Measurements from ENCODE around the gene SCP2.
"Not testable (repeated sequence)": the region's sequence is repeated elsewhere in the genome, so short reads cannot be mapped to it uniquely, and the experiment has no call there.

The SCP2 gene

DNA sequence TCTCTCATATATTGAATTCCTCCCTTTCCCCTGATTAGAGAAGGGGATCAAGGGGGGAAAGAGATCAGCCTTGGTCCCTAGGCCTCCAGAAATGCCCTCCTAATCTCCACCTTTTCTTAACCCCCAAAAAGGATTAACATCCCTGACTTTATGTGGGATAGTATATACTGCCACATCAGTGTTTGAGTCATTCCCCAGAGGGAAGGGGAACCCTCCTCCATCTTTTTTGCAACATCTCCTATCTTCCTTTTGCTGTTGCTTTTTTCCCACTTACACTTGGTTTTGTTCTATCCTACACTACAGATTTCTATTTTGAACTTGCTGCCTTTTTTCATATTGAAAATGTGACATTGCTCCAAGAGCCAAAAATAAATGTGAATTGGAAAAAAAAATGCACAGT, 69.6 kb downstream of the SCP2 start:
- Histone ChIP-seq H3K27ac (replicated peaks; ENCODE audit: low read length) (no peak overlapping the region), H2BK12ac (ENCODE audit: low read length) (no peak overlapping the region), H3K79me1 (ENCODE audit: low read depth, low read length) (no peaks in the 10 kb centered on the region), H3K14ac (ENCODE audit: low read length) (no peak overlapping the region), H3K18ac (ENCODE audit: low read length) (no peak overlapping the region), H2BK15ac (ENCODE audit: low read length) (no peak overlapping the region), H3K9me3 (replicated peaks in 1 of 2; ENCODE audit: control insufficient read depth in 2 of 2, insufficient read depth in 1 of 2, low read depth in 1 of 2, low read length in 2 of 2) (peaks cover 0 to 2% of the 10 kb centered on the region in 2 donors), H2AK5ac (ENCODE audit: low read depth, low read length) (no peak overlapping the region), H4K91ac (ENCODE audit: low read depth, low read length, poor library complexity) (no peak overlapping the region), H2BK5ac (ENCODE audit: low read length) (no peak overlapping the region), H3K9ac (ENCODE audit: low read depth, low read length, poor library complexity) (no peak overlapping the region), H3K4me2 (ENCODE audit: insufficient read depth, low read length, poor library complexity, severe bottlenecking) (no peak overlapping the region), H2AFZ (ENCODE audit: low read length) (no peak overlapping the region), H3K4me1 (ENCODE audit: control insufficient read depth in 2 of 2, insufficient read depth in 1 of 2, low read depth in 1 of 2, low read length in 2 of 2) (no peaks in the 10 kb centered on the region), H2BK120ac (ENCODE audit: low read depth, low read length) (no peak overlapping the region), H3K36me3 (replicated peaks in 1 of 2; ENCODE audit: control insufficient read depth in 2 of 2, insufficient read depth in 2 of 2, low read length in 2 of 2) (no peaks in the 10 kb centered on the region), H3K27me3 (ENCODE audit: control insufficient read depth in 3 of 3, insufficient read depth in 3 of 3, low read depth in 1 of 3, low read length in 3 of 3) (no peaks in the 10 kb centered on the region), H3K4ac (ENCODE audit: low read length) (no peak overlapping the region), H3K23ac (ENCODE audit: low read depth, low read length, poor library complexity) (no peak overlapping the region), H3K4me3 (ENCODE audit: low read length in 2 of 2) (no peak overlapping the region), H4K8ac (ENCODE audit: low read depth, low read length) (no peak overlapping the region)
- no peak for DNase-seq (ENCODE audit: low spot score)

DNA sequence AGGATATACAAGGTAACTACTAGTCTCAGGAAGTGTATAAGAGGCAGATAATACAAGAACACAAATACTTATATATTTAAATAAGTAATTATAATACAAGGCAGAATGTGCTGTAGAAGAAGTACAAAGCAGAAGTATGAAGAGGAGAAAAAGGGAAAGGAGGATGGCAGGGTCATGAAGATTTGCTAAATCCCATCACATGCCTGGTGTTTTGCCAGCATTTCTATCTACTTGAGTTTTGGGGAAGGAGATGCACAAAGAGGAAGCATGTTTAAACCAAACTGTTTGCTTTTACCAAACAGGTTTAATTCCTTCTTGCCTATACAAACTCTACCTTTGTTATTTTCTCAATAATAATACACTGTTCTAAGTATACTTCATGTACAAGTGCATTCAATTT, 74.1 kb downstream of the SCP2 start:
- H3K18ac ChIP-seq (ENCODE audit: low read length) = no peak overlapping the region
- DNase-seq (ENCODE audit: low spot score) = no peak
- no peaks in the 10 kb centered on the region for H3K9me3 ChIP-seq (replicated peaks in 1 of 2; ENCODE audit: control insufficient read depth in 2 of 2, insufficient read depth in 1 of 2, low read depth in 1 of 2, low read length in 2 of 2)
- no peak overlapping the region for H3K9ac ChIP-seq (ENCODE audit: low read depth, low read length, poor library complexity)
- no peak overlapping the region for H2BK15ac ChIP-seq (ENCODE audit: low read length)
- no peak overlapping the region for H2AK5ac ChIP-seq (ENCODE audit: low read depth, low read length)
- H3K14ac ChIP-seq (ENCODE audit: low read length) = no peak overlapping the region
- no peak overlapping the region for H4K91ac ChIP-seq (ENCODE audit: low read depth, low read length, poor library complexity)
- H4K8ac ChIP-seq (ENCODE audit: low read depth, low read length) = no peak overlapping the region
- no peaks in the 10 kb centered on the region for H3K79me1 ChIP-seq (ENCODE audit: low read depth, low read length)
- H3K36me3 ChIP-seq (replicated peaks in 1 of 2; ENCODE audit: control insufficient read depth in 2 of 2, insufficient read depth in 2 of 2, low read length in 2 of 2) = no peaks in the 10 kb centered on the region
- H2AFZ ChIP-seq (ENCODE audit: low read length) = no peak overlapping the region
- H3K27ac ChIP-seq (replicated peaks; ENCODE audit: low read length) = no peak overlapping the region
- H2BK5ac ChIP-seq (ENCODE audit: low read length) = no peak overlapping the region
- H2BK120ac ChIP-seq (ENCODE audit: low read depth, low read length) = no peak overlapping the region
- H2BK12ac ChIP-seq (ENCODE audit: low read length) = no peak overlapping the region
- H3K23ac ChIP-seq (ENCODE audit: low read depth, low read length, poor library complexity) = no peak overlapping the region
- H3K4me1 ChIP-seq (ENCODE audit: control insufficient read depth in 2 of 2, insufficient read depth in 1 of 2, low read depth in 1 of 2, low read length in 2 of 2) = no peaks in the 10 kb centered on the region
- peak overlapping the region; percentile 11 for H3K4me2 ChIP-seq (ENCODE audit: insufficient read depth, low read length, poor library complexity, severe bottlenecking)
- no peak overlapping the region for H3K4me3 ChIP-seq (ENCODE audit: low read length in 2 of 2)
- no peak overlapping the region for H3K4ac ChIP-seq (ENCODE audit: low read length)
- H3K27me3 ChIP-seq (ENCODE audit: control insufficient read depth in 3 of 3, insufficient read depth in 3 of 3, low read depth in 1 of 3, low read length in 3 of 3) = no peaks in the 10 kb centered on the region

DNA sequence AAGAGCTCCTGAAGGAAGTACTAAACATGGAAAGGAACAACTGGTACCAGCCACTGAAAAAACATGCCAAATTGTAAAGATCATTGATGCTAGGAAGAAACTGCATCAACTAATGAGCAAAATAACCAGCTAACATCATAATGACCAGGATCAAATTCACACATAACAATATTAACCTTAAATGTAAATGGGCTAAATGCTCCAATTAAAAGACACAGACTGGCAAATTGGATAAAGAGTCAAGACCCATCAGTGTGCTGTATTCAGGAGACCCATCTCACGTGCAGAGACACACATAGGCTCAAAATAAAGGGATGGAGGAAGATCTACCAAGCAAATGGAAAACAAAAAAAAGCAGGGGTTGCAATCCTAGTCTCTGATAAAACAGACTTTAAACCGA, 79.5 kb downstream of the SCP2 start:
- H3K27ac ChIP-seq (replicated peaks; ENCODE audit: low read length); H3K4ac ChIP-seq (ENCODE audit: low read length); H2BK12ac ChIP-seq (ENCODE audit: low read length); DNase-seq (ENCODE audit: low spot score); H3K79me1 ChIP-seq (ENCODE audit: low read depth, low read length); H3K14ac ChIP-seq (ENCODE audit: low read length); H2BK120ac ChIP-seq (ENCODE audit: low read depth, low read length); H3K4me2 ChIP-seq (ENCODE audit: insufficient read depth, low read length, poor library complexity, severe bottlenecking); H3K4me1 ChIP-seq (ENCODE audit: control insufficient read depth in 2 of 2, insufficient read depth in 1 of 2, low read depth in 1 of 2, low read length in 2 of 2); H2AFZ ChIP-seq (ENCODE audit: low read length); H2AK5ac ChIP-seq (ENCODE audit: low read depth, low read length); H3K27me3 ChIP-seq (ENCODE audit: control insufficient read depth in 3 of 3, insufficient read depth in 3 of 3, low read depth in 1 of 3, low read length in 3 of 3); H4K8ac ChIP-seq (ENCODE audit: low read depth, low read length); H3K18ac ChIP-seq (ENCODE audit: low read length); H3K4me3 ChIP-seq (ENCODE audit: low read length in 2 of 2); H2BK5ac ChIP-seq (ENCODE audit: low read length); H3K36me3 ChIP-seq (replicated peaks in 1 of 2; ENCODE audit: control insufficient read depth in 2 of 2, insufficient read depth in 2 of 2, low read length in 2 of 2); H3K9ac ChIP-seq (ENCODE audit: low read depth, low read length, poor library complexity); H4K91ac ChIP-seq (ENCODE audit: low read depth, low read length, poor library complexity); H3K9me3 ChIP-seq (replicated peaks in 1 of 2; ENCODE audit: control insufficient read depth in 2 of 2, insufficient read depth in 1 of 2, low read depth in 1 of 2, low read length in 2 of 2); H2BK15ac ChIP-seq (ENCODE audit: low read length); H3K23ac ChIP-seq (ENCODE audit: low read depth, low read length, poor library complexity): not testable (repeated sequence)
- WGBS, 2 donors (ENCODE audit: extremely low coverage in 2 of 2, insufficient read length in 2 of 2, insufficient replicate concordance in 1 of 2) = no CpG with 5 or more reads among the region's 2 CpGs

DNA sequence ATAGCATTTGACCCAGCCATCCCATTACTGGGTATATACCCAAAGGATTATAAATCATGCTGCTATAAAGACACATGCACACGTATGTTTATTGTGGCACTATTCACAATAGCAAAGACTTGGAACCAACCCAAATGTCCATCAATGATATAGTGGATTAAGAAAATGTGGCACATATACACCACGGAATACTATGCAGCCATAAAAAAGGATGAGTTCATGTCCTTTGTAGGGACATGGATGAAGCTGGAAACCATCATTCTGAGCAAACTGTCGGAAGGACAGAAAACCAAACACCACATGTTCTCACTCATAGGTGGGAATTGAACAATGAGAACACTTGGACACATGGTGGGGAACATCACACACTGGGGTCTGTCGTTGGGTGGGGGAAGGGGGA, 83.2 kb downstream of the SCP2 start:
- not testable (repeated sequence) for H3K9ac ChIP-seq (ENCODE audit: low read depth, low read length, poor library complexity); H2BK120ac ChIP-seq (ENCODE audit: low read depth, low read length); H3K36me3 ChIP-seq (replicated peaks in 1 of 2; ENCODE audit: control insufficient read depth in 2 of 2, insufficient read depth in 2 of 2, low read length in 2 of 2); H3K4me2 ChIP-seq (ENCODE audit: insufficient read depth, low read length, poor library complexity, severe bottlenecking); H3K23ac ChIP-seq (ENCODE audit: low read depth, low read length, poor library complexity); H3K79me1 ChIP-seq (ENCODE audit: low read depth, low read length); H4K91ac ChIP-seq (ENCODE audit: low read depth, low read length, poor library complexity); DNase-seq (ENCODE audit: low spot score); H4K8ac ChIP-seq (ENCODE audit: low read depth, low read length); H2AK5ac ChIP-seq (ENCODE audit: low read depth, low read length); H2BK15ac ChIP-seq (ENCODE audit: low read length); H3K27me3 ChIP-seq (ENCODE audit: control insufficient read depth in 3 of 3, insufficient read depth in 3 of 3, low read depth in 1 of 3, low read length in 3 of 3); H3K4ac ChIP-seq (ENCODE audit: low read length); H3K4me3 ChIP-seq (ENCODE audit: low read length in 2 of 2); H2AFZ ChIP-seq (ENCODE audit: low read length); H3K18ac ChIP-seq (ENCODE audit: low read length); H3K9me3 ChIP-seq (replicated peaks in 1 of 2; ENCODE audit: control insufficient read depth in 2 of 2, insufficient read depth in 1 of 2, low read depth in 1 of 2, low read length in 2 of 2); H2BK5ac ChIP-seq (ENCODE audit: low read length); H2BK12ac ChIP-seq (ENCODE audit: low read length); H3K4me1 ChIP-seq (ENCODE audit: control insufficient read depth in 2 of 2, insufficient read depth in 1 of 2, low read depth in 1 of 2, low read length in 2 of 2); H3K27ac ChIP-seq (replicated peaks; ENCODE audit: low read length); H3K14ac ChIP-seq (ENCODE audit: low read length)
- no CpG with 5 or more reads among the region's 4 CpGs for WGBS, 2 donors (ENCODE audit: extremely low coverage in 2 of 2, insufficient read length in 2 of 2, insufficient replicate concordance in 1 of 2)

Data from neuronal stem cell (in vitro differentiated cells).